GM18951 (cell line): Measurements from ENCODE around the gene TCEAL2.

Experiments
- POLR2A ChIP-seq: IDR thresholded peaks from 4 replicates; pipeline ENCODE4 v1.6.1; 2011; ENCODE audit warnings: mild to moderate bottlenecking; ENCODE audit not compliant: insufficient read length, insufficient read depth; ENCODE audit errors: extremely low read depth
- in situ Hi-C: fragments of 300-500 bp; cut with MboI; formaldehyde crosslinking; loops from one replicate; pipeline ENCODE4 v1.12.0; 2022; ENCODE audit warnings: low sequenced_read_pairs, mixed read lengths, inconsistent platforms; ENCODE audit not compliant: unreplicated experiment

TCEAL2 gene

GRCh38 chrX:102154900-102155805 is 29.7 kb downstream of the TCEAL2 start:
- in situ Hi-C loops, result no loop called here
- TF ChIP-seq POLR2A, result no peak

GRCh38 chrX:102155806-102156179 is 30.3 kb downstream of the TCEAL2 start, which contains the start of gene BEX5:
Gene BEX5, minus strand, starts transcription at chrX:102155977. Its CDS starts 1,712 bp downstream, at chrX:102154265.
- in situ Hi-C loops, result no loop called here
- no peak for TF ChIP-seq POLR2A
